HepG2 (cell line): ENCODE results near the gene GOLGB1.

ENCODE experiments used
- CREM ChIP-seq, 2 experiments: sonication (generic) in 1 of 2; formaldehyde crosslinking in 1 of 2; IDR thresholded peaks; 2 replicates each; pipeline versions ENCODE4 v1.4.0 to v1.6.1; 2016 to 2020; ENCODE audit warnings: antibody characterized with exemption in 1 of 2, mild to moderate bottlenecking in 1 of 2, missing genetic modification reagents in 1 of 2
- CTCF ChIP-seq: sonication (generic); formaldehyde crosslinking; IDR thresholded peaks from 2 replicates; pipeline ENCODE4 v1.5.0; 2020; ENCODE audit warnings: mild to moderate bottlenecking, missing genetic modification reagents, moderate library complexity
- EP300 ChIP-seq, 3 experiments: sonication (generic) in 1 of 3; formaldehyde crosslinking in 1 of 3; IDR thresholded peaks; 2 replicates each; pipeline versions ENCODE4 v1.5.1 to v1.6.1; 2011 to 2020; ENCODE audit warnings: low read depth in 2 of 3, low read length in 2 of 3, borderline replicate concordance in 1 of 3, improper control_type of control experiment in 1 of 3, mild to moderate bottlenecking in 1 of 3, missing genetic modification reagents in 1 of 3, moderate library complexity in 1 of 3
- HDAC1 ChIP-seq: sonication (generic); formaldehyde crosslinking; IDR thresholded peaks from 2 replicates; pipeline ENCODE4 v1.5.1; 2020; ENCODE audit warnings: mild to moderate bottlenecking, missing genetic modification reagents
- HDAC2 ChIP-seq: sonication (generic); formaldehyde crosslinking; IDR thresholded peaks from 2 replicates; pipeline ENCODE4 v1.4.0; 2020; ENCODE audit warnings: missing genetic modification reagents
- MAFF ChIP-seq: IDR thresholded peaks from 2 replicates; pipeline ENCODE4 v1.6.1; 2011; ENCODE audit warnings: low read depth, low read length, improper control_type of control experiment
- MZF1 ChIP-seq: sonication (generic); formaldehyde crosslinking; IDR thresholded peaks from 2 replicates; pipeline ENCODE4 v1.8.1; 2023; ENCODE audit warnings: mild to moderate bottlenecking, missing genetic modification reagents, borderline replicate concordance
- NBN ChIP-seq: fragments of 450-650 bp; conservative IDR thresholded peaks from 2 replicates; pipeline ENCODE4 v1.6.1; 2017
- NPAS2 ChIP-seq: sonication (generic); formaldehyde crosslinking; IDR thresholded peaks from 2 replicates; pipeline ENCODE4 v1.8.0; 2022; ENCODE audit warnings: mild to moderate bottlenecking, missing genetic modification reagents, borderline replicate concordance
- RELA ChIP-seq: sonication (generic); formaldehyde crosslinking; IDR thresholded peaks from 2 replicates; pipeline ENCODE4 v1.4.0; 2020; ENCODE audit warnings: missing genetic modification reagents
- REST ChIP-seq, 2 experiments: IDR thresholded peaks; 2 replicates each; pipeline ENCODE4 v1.6.1; 2011 to 2012; ENCODE audit warnings: low read length in 2 of 2, borderline replicate concordance in 1 of 2, low read depth in 1 of 2, mild to moderate bottlenecking in 1 of 2, moderate library complexity in 1 of 2
- ZNF446 ChIP-seq: sonication (generic); formaldehyde crosslinking; IDR thresholded peaks from 2 replicates; pipeline ENCODE4 v1.5.0; 2020; ENCODE audit warnings: mild to moderate bottlenecking, missing genetic modification reagents

- TF ChIP-seq CTCF (CRISPR knock-in tag) (no peak), NPAS2 (CRISPR knock-in tag) (no peak), HDAC2 (no peak), MZF1 (CRISPR knock-in tag) (no peak), EP300 (IDR thresholded peaks at IDR 0.05; ENCODE audit: low read depth in 2 of 2, low read length in 2 of 2) (no peak), EP300 (CRISPR knock-in tag; IDR thresholded peaks at IDR 0.05; ENCODE audit: borderline replicate concordance) (no peak), REST (IDR thresholded peaks at IDR 0.05; ENCODE audit: borderline replicate concordance in 1 of 2, low read depth in 1 of 2, low read length in 2 of 2) (no peak), HDAC1 (CRISPR knock-in tag) (no peak), MAFF (no peak), RELA (CRISPR knock-in tag) (no peak), NBN (no peak), CREM (IDR thresholded peaks at IDR 0.05) (no peak), CREM (CRISPR knock-in tag; IDR thresholded peaks at IDR 0.05) (no peak), ZNF446 (CRISPR knock-in tag) (no peak)
Observed at GRCh38 chr3:121648219-121648958, 101.2 kb downstream of the GOLGB1 start.
